ENCODE data around the gene B3GAT2.
"Not testable (repeated sequence)": the region's sequence is repeated elsewhere in the genome, so short reads cannot be mapped to it uniquely, and the experiment has no call there.

Gene B3GAT2, protein sequence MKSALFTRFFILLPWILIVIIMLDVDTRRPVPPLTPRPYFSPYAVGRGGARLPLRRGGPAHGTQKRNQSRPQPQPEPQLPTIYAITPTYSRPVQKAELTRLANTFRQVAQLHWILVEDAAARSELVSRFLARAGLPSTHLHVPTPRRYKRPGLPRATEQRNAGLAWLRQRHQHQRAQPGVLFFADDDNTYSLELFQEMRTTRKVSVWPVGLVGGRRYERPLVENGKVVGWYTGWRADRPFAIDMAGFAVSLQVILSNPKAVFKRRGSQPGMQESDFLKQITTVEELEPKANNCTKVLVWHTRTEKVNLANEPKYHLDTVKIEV

DNA sequence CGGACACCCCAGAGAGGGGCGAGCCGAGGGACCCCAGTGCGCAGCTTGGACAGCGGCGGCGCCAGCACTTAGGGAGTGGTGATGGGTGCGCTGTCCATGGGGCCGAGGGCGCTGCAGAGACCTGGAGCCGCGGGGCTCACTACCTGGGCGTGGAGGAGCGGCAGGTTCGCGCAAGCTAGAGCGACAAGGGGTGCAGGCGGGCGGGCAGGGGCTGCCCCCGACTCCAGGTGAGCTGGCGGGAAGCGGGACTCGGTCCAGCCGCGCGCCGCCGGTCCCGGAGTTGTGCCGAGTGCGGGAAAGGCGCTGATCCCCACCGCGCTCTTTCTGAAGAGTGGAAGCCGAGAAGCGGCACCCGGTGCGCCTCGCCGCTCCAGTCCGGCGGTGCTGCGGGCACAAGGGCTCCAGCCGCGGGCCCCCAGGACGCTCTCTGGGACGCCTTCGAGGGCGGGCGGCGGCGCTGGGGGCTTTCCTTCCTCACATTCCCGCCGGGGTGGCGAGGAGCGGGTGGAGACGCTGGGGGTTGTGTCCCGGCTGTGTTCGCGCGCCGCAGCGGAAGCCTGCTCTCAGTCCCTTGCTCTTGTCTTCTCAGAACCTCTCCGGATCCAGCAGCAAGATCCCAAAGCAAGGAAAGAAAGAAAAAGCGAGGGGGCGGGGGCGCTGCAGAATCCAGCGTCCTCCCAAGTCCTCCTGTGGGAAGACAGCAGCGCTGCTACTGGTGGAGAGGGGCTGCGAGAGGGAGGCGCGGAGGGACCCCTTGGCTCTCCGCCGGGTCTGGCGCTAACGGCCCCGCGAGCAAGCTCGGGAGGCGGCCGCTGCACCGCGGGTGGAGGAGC lies at the start of gene B3GAT2:
Gene B3GAT2 (minus strand): TSS at position 610 of the 833 bp plus-strand sequence. CDS start 631 bp downstream, outside the sequence.
- DNase-seq: peak; percentile 24

DNA sequence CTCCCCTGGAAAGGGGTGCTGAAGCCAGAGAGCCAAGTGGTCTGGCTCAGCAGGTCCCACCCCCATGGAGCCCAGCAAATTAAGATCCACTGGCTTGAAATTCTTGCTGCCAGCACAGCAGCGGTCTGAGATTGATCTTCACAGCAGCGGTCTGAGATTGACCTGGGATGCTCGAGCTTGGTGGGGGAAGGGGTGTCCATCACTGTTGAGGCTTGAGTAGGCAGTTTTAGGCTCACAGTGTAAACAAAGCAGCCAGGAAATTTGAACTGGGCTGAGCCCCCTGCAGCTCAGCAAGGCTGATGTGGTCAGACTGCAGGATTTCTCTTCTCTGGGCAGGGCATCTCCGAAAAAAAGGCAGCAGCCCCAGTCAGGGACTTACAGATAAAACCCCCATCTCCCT lies 41.3 kb upstream of the B3GAT2 start:
- DNase-seq: no peak

DNA sequence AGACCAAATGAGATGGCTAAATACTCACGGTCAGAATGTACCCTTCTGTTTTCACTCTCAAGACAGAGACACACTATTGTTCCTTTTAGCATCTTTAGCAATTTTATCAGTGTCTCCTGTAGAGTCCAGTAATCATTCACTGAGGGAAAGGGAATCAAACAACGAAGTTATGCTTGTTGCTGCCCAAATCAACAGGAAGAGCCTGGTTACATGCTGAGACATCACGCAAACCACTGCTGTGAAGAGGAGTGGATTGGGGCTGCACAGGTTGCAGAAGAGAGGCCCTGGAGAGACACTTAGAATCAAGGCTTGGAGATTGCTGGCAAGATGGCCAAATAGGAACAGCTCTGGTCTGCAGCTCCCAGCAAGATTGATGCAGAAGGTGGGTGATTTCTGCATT lies 40.5 kb upstream of the B3GAT2 start:
- no peak for DNase-seq

DNA sequence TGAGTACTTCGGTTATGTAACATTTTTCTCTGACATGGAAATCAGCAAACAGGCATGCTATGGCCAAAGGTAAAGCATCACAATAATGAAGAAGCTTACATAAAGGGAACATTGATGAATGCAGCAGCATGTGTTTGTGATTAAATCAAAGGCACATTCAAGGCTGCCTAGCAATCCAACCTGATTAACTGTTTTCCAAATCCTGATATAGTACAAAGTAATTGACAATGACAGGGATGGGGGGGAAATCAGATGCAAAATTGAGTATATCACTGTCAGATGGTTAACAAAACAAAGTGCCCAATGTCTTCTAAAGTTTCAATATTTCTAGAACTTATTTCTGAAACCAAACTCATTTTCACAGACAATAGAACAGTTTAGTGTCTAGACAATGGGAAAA lies 39.2 kb upstream of the B3GAT2 start:
- no peak for DNase-seq

DNA sequence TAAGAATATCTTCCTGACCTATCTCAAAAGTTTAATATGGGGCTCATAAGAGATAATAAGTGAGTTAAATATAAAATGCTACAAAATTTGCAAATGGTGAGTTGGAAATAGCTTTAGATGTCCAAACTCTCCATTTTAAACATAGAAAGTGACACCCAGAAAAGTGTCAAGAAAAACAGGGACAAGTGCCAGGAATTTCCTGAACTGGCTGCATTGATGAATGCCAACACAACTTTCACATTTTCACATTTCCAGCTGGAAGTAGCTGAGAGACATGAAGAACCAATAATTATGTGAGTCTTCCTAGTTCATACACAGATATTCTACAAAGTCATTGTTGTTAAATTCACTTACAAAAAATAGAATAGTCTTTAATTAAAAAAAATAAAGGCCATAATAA lies 38.6 kb upstream of the B3GAT2 start:
- DNase-seq: no peak

DNA sequence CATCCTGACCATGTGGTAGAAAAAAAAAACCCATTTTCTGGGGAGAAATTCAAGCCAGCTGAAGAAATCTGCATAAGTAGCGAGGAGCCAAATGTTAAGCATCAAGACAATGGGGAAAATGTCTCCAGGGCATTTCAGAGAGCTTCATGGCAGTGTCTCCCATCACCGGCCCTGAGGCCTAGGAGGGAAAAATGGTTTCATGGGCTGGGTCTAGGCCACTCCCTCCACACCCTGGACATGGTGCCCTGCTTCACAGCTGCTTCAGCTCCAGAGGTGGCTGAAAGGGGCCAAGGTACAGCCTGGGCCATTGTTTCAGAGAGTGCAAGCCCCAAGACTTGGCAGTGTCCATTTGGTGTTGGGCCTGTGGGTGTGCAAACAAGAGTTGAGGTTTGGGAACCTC lies 34.4 kb upstream of the B3GAT2 start:
- no peak for DNase-seq

DNA sequence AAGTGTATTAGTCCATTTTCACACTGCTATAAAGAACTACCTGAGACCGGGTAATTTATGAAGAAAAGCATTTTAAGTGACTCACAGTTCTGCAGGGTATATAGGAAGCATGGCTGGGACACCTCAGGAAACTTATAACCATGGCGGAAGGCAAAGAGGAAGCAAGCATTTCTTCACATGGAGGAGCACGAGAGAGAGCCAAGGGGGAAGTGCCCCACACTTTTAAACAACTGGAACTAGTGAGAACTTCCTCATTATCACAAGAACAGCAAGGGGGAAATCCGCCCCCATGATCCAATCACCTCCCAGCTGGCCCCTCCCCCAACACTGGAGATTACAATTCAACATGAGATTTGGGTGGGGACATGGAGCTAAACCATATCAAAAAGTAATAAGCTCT lies 28.3 kb upstream of the B3GAT2 start:
- no peak for DNase-seq

DNA sequence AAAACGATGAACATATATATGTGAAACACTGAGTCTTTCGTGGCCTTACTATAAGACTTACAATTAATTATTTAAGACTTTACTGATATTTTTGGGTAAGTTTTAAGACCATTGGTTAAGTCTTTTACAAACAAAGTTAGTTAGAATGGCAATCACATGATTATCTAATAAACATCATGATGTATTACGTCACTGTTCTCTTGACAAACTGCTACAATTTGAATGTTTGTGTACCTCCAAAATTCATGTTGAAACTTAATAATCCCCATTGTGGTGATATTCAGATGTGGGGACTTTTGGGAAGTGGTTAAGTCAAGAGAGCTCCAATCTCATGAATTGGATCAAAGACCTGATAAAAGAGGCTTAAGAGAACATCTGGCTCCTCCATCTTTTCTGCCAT lies 25.9 kb upstream of the B3GAT2 start:
- no peak for DNase-seq

DNA sequence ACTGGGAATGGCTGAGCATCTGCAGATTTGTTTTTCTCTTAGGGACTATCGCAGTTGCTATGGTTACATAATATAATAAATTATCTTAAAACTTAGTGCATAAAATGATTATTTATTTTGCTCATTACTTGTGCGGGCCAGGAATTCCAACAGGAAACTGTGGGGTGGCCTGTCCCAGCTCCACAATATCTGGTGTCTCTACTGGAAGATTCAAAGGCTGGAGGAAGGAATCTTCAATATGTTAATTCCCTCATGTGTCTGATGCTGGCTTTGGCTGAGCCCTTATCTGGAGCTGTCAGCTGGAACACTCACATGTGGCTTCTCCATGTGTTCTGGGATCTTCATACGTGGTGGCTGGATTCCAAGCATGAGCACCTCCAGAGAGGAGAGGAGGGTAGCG lies 23.9 kb upstream of the B3GAT2 start:
- no peak for DNase-seq

DNA sequence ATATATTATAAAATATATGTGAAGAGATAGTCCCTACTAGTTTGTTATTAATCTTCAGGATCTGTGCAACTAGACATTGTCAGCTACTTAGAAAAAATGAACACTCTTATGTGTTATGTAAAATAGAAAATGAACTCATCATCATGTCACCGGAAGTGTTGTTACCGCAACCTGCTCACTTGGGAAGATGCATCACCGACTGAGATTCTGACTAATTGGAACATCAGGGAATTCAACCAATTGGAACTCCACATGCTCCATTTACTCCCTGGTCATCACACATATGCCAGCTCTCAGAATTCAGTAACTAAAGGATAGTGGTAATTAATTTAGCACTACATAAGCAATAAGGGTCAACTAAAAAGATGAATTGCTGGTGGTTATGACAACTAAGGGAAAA lies 16.7 kb upstream of the B3GAT2 start:
- DNase-seq: no peak

DNA sequence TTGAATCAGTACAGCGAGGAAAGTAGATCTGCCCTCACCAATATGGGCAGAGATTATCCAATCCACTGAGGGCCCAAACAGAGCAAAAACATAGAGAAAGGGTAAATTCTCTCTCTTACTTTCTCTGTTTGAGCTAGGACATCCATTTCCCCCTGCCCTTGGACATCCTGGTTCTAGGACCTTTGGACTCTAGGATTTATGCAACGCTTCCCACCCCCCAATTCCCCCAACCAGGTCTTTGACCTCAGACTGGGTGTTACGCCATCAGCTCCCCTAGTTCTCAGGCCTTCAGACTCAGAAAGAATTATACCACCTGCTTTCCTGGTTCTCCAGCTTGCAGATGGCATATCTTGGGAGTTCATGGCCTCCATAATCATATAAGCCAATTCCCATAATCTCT lies 10.2 kb upstream of the B3GAT2 start:
- no peak for DNase-seq

DNA sequence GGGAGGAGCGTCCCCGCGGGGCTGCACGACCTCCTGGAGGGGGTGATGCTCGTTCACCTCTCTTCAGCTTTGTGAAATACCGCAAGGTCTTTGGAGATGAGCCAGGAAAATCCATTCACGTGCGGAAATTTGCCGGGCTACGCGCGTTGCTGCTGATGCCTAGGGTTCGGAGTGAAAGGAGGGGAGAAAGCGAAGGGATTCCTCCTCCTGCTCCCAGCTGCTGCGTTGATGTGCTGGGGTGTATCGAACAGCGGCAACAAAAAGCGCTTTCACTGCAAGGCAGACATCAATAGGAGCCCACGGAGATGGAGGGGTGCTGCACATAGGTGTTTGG lies 391 bp upstream of the B3GAT2 start:
- no peak for DNase-seq

DNA sequence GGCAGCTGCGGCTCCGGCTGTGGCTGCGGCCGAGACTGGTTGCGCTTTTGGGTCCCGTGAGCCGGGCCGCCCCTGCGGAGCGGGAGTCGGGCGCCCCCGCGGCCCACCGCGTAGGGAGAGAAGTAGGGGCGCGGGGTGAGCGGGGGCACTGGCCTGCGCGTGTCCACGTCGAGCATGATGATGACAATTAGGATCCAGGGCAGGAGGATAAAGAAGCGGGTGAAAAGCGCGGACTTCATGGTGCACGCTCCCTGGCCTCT lies 739 bp downstream of the B3GAT2 start:
- DNase-seq: no peak

DNA sequence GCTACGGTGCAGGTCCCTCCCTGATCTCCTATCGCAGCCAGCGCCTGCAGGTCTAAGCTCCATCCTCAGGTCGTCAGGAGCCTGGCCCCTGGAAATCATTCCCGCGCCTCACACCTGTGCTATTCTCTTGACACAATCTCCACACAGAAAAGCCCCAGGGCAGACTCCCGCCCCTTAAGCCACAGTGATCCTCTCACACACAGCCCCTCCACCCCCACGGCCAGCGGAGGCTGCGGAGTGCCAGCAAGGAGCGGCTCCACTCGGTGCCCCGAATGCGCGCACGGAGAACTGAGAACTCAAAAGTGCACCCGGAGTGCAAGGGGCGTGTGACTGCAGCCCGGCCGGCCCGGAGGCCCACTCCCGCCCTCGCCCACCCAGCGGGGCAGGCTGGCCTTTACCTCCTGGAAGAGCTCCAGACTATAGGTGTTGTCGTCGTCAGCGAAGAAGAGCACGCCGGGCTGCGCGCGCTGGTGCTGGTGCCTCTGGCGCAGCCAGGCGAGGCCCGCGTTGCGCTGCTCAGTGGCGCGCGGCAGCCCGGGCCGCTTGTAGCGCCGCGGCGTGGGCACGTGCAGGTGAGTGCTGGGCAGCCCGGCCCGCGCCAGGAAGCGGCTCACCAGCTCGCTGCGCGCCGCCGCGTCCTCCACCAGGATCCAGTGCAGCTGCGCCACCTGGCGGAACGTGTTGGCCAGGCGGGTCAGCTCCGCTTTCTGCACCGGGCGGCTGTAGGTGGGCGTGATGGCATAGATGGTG lies 1.2 kb downstream of the B3GAT2 start:
- DNase-seq: peak; percentile 91

DNA sequence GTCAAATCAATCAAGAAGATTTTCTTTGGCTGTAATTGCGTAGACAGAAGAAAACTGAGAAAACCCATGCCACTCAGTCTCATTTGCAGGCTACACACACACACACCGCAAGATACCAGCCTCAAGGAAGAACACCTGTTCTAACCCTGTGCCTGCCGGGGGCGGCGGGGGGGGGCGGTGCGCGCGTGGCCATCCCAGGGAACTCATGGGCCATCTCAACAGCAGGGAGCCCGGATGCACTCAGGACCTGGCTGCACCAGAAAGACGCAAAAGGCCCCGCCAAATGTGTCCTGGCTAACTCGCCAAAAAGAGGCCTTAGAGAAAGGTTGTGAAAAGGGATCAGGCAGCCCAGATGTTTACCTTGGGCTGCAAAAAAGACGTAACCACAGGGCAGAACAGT lies 2.1 kb downstream of the B3GAT2 start:
- no peak for DNase-seq

DNA sequence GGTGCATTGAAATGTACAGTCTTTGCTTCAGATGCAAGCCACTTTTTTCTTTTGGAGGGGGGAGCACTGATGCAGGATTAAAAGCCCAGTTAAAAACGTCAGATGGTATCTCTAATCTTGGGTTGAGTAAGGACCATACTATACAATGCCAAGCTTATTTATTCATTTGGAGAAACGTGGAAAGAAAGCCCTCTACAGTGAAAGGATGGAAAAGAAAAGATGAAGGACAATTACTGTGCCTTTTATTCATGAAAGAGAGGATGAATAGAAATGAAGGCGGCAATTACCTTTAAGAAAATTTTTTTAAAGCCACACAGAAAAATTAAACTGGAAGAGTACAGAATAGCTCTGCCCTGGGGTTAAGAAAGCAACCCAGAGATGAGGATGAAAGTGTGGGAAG lies 2.7 kb downstream of the B3GAT2 start:
- DNase-seq: no peak

DNA sequence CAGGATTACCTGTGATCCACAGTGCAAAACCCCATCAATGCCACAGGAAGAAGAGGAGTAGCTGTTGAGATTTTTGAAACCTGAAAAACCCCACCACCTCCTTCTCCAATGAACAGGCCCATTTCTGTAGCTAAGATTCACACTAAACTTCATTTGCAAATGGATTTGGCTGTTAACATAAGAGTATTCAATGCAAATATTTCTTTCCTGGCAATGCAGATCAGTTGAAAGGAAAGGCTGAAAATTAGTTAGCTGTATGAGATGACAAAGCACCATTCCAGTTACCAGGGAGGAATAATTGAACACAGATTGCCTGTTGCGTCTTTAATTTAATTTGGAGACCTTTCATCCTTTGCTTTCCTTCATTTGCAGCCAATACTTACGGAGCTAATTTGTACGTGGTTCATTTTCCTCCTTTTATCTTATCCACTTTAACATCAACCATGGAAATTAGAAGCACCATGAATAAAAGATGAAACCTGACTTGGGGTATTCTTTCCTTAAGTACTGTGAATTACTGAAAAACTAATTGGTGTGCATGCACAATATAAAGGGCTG lies 4.2 kb downstream of the B3GAT2 start:
- DNase-seq: no peak

DNA sequence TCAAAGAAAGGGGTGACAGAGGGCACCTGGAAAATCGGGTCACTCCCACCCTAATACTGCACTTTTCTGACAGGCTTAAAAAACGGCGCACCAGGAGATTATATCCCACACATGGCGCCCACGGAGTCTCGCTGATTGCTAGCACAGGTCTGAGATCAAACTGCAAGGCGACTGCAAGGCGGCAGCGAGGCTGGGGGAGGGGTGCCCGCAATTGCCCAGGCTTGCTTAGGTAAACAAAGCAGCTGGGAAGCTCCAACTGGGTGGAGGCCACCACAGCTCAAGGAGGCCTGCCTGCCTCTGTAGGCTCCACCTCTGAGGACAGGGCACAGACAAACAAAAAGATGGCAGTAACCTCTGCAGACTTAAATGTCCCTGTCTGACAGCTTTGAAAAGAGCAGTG lies 12.5 kb downstream of the B3GAT2 start:
- not testable (repeated sequence) for DNase-seq

DNA sequence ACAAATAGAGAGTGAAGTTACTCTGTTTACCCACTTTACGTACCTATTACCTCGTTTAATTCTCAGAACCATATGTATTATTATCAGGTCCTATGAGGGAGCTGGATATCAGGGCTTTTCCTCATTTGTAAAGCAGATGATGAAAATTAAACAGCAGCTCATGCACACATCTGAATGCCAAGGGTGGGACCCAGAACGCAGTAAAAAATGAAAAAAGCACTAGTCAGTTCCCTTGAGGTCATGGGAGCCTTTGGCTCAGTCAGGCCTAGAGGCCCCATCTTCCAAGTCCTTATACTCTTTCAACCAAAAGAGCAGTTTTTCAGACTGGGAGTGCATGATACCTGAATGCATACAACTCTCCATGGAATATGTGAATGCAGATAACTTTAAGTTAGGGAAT lies 23.0 kb downstream of the B3GAT2 start:
- no peak for DNase-seq

DNA sequence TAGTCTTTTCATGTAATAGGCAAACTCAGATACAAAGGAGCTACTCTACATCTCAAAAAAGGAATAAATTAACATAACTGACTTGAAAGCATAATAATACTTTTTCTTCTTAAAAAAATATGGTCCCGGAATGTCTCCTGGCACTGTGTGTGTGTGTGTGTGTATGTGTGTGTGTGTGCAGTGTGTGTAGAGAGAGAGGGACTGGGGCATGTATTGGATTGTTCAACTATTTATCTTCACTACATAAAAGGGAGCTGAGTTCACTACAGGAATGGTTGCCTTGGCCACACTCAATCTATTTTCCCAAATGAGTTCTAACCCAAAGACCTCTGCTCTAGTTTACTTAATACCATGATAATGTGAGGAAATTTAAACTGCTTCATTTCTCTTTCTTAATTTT lies 51.1 kb downstream of the B3GAT2 start:
- DNase-seq: no peak

DNA sequence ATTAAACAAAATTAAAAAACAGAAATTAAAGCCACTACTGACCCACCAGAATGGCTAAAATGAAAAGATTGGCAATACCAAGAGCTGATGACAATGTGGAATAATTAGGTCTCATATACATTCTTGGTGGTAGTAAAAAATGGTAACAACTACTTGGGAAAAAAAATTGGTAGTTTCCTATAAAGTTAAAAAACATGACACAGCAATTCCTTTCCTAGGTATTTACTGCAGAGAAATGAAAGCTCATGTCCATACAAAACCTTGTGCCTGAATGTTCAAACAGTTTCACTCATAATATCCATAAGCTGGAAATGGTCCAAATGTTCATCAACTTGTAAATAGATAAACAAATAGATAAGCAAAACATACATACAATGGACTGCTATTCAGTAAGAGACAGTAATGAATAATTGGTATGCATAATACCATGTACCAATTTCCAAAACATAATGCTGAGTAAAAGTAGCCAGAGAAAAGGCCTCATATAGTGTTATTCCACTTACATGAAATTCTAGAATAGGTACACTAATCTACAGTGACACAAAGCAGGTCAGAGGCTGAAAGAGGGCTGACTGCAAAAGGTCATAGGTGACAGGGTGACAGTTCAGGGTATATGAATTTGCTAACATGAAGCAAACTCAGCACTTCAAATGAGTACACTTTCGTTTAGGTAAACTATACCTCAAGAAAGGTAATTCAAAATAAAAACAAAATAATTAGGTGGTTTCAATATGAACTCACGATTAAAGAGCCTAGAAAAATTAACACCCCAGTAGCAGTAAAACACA lies 53.0 kb downstream of the B3GAT2 start:
- no peak for DNase-seq

DNA sequence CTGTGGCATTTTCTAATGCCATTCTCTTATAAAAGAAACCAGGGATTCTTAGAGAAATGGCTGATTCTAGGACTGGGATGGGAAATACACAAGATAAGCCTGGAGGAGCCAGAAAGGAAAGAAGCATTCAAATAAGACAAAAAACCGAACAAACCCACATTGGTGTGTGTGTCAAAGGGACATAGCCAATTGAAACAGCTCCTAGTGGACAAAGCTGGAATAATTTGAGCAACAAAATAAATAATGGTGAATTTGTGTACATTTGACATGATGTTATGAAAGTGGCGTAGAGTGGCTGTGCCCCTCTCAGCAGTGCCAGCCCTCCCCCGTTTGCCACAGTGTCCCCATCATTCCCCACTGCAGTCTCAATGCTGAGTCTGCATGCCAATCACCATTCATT lies 55.5 kb downstream of the B3GAT2 start:
- DNase-seq: no peak

DNA sequence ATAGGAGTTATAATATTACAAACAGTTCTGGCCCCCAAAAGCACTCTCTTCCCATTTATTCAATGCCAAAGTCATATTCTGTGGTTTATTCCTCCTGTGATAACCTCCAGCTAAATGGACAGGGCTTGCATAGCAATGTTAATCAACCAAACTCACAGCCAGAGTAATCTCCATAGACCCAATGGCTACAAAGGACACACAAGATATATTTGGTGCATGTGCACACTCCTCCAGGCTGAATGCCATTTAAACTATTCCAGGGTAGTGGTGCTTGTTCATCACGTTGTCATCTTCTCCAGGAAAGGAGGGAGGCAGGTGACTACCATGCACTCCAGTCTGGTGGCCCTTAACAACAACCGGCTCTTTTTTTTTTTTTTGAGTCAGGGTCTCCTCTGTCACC lies 56.8 kb downstream of the B3GAT2 start:
- no peak for DNase-seq

Data from COR-L47 (cell line).